Stomach (tissue), 4 donors: ENCODE measurements around the gene TCEANC.

Experiments
- CTCF ChIP-seq, 7 experiments: fragments of 450-650 bp in 4 of 7; fragments of 200-600 bp in 3 of 7; sonication (generic) in 3 of 7; IDR thresholded peaks; one replicate each; pipeline ENCODE4 v1.5.1; 2016 to 2019; ENCODE audit warnings: antibody characterized with exemption in 7 of 7, control low read depth in 2 of 7, mild to moderate bottlenecking in 1 of 7
- EP300 ChIP-seq: sonication (generic); formaldehyde crosslinking; IDR thresholded peaks from one replicate; pipeline ENCODE4 v1.6.1; 2017; ENCODE audit warnings: antibody characterized with exemption
- POLR2A ChIP-seq, 4 donors: fragments of 450-650 bp; IDR thresholded peaks; one replicate each; pipeline ENCODE4 v1.6.1; 2016; ENCODE audit warnings: antibody characterized with exemption in 4 of 4, control low read depth in 2 of 4, mild to moderate bottlenecking in 1 of 4, moderate library complexity in 1 of 4
- POLR2AphosphoS5 ChIP-seq, 3 donors: sonication (generic); formaldehyde crosslinking; IDR thresholded peaks; one replicate each; pipeline ENCODE4 v1.6.1; 2016; ENCODE audit warnings: antibody characterized with exemption in 3 of 3

- no peak for TF ChIP-seq CTCF (IDR thresholded peaks at IDR 0.05)
- no peak for TF ChIP-seq EP300
- no peak for TF ChIP-seq POLR2AphosphoS5 (IDR thresholded peaks at IDR 0.05)
- TF ChIP-seq POLR2A (IDR thresholded peaks at IDR 0.05): no peak
Measured at GRCh38 chrX:13614154-13614553, 38.8 kb upstream of the TCEANC start.
